Sigmoid colon (tissue), 4 donors: ENCODE measurements around the gene CRIP3.

Experiments used
- POLR2A ChIP-seq, 2 donors: fragments of 450-650 bp; IDR thresholded peaks; one replicate each; pipeline ENCODE4 v1.6.1; 2016; ENCODE audit warnings: antibody characterized with exemption in 2 of 2, mild to moderate bottlenecking in 2 of 2, moderate library complexity in 2 of 2
- POLR2AphosphoS5 ChIP-seq, 4 donors: sonication (generic); formaldehyde crosslinking; IDR thresholded peaks; one replicate each; pipeline ENCODE4 v1.6.1; 2017; ENCODE audit warnings: antibody characterized with exemption in 4 of 4
- TF ChIP-seq, protein P1 (sequence below), 4 experiments: fragments of 450-650 bp in 3 of 4; fragments of 200-600 bp in 1 of 4; IDR thresholded peaks; one replicate each; pipeline ENCODE4 v1.5.1; 2016 to 2019; ENCODE audit warnings: antibody characterized with exemption in 4 of 4, mild to moderate bottlenecking in 3 of 4, moderate library complexity in 2 of 4

DNA sequence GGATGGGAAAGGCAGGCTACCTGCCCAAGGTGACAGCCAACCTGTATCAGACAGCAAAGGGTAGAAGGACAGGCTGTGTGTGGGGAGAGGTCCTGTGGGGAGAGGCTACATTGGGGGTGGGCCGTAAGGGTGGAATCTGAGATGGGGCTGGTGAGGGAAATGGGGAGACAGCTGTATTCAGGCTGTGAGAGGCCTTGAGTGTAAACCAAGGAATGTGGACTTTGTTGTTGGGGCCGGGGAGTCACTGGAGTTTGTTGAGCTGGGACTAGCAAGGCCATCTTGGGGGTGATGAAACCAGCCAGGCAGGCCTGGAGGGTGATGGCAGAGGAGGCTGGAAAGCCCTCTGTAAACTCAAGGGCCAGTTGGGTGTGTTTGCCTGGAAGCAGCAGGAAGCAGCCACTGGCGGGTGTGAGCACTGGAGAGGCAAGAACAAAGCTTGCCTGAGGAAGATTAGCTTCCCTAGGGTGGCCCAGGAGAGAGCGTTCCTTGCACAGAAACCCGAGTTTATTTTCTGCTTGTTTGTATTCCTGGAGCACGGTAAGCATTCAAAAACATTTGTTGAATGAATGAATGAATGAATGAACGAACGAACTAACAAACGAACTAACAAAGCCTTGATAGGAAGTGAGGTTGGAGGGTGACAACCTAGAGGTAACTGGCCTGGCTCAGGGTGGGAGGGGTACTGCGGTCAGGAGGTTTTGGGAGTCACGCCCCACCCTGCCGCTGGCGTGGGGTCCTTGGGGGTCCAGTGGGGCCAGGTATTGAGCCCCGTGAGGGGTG lies 46.4 kb downstream of the CRIP3 start:
- TF ChIP-seq POLR2A (IDR thresholded peaks at IDR 0.05) (no peak), POLR2AphosphoS5 (IDR thresholded peaks at IDR 0.05) (no peak)
- TF ChIP-seq, protein P1, sequence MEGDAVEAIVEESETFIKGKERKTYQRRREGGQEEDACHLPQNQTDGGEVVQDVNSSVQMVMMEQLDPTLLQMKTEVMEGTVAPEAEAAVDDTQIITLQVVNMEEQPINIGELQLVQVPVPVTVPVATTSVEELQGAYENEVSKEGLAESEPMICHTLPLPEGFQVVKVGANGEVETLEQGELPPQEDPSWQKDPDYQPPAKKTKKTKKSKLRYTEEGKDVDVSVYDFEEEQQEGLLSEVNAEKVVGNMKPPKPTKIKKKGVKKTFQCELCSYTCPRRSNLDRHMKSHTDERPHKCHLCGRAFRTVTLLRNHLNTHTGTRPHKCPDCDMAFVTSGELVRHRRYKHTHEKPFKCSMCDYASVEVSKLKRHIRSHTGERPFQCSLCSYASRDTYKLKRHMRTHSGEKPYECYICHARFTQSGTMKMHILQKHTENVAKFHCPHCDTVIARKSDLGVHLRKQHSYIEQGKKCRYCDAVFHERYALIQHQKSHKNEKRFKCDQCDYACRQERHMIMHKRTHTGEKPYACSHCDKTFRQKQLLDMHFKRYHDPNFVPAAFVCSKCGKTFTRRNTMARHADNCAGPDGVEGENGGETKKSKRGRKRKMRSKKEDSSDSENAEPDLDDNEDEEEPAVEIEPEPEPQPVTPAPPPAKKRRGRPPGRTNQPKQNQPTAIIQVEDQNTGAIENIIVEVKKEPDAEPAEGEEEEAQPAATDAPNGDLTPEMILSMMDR (IDR thresholded peaks at IDR 0.05) = no peak
